GM19099 (cell line): Measurements from ENCODE around the gene RREB1.
A peak's percentile ranks its signal among the peaks of the same experiment; 100 is the strongest.

Source experiments
- POLR2A ChIP-seq: IDR thresholded peaks from 3 replicates; pipeline ENCODE4 v1.6.1; 2011; ENCODE audit warnings: low read depth; ENCODE audit not compliant: insufficient read length; ENCODE audit errors: extremely low read depth

The RREB1 gene

DNA sequence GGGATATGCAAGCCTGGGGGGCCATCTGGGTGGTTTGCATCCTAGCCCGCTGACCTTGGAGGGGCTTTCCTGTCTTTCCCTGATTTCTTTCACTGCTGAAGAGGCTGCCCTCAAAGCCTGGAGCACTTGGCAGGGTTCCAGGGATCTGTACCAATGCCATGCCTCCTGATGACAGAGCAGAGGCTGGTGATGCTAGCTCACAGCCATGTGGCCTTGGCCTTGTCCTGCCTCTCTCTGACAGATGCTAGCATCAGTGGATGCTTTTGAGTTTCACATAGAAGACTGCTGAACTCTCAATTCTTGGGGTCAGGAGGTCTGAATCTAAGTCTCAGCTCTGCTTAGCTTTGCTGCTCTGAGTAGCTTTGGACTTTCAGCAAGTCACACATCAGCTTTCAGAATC, 21.9 kb upstream of the RREB1 start:
- TF ChIP-seq POLR2A: no peak

DNA sequence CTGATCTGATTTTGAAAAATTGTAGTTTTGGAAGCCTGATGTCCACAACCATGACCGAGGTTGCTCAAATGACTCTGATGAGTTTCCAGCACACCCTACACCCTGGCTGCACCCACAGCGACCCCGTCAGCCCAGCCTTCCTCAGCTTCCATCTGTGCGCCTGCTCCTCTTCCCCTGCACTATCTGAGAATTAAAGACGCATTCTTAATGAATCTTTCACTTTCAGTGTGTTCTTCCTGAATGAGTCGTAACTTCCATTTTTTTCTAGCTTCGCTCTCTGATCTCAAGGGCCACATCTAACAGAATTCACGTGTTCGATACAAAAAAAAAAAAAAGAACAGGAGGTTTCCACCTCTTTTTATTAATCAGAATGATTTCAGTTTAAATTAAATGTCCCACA, 21.3 kb upstream of the RREB1 start:
- TF ChIP-seq POLR2A: no peak

GRCh38 chr6:7087066-7087465, 20.7 kb upstream of the RREB1 start:
- TF ChIP-seq POLR2A: no peak

GRCh38 chr6:7087491-7087979, 20.2 kb upstream of the RREB1 start:
- no peak for TF ChIP-seq POLR2A

DNA sequence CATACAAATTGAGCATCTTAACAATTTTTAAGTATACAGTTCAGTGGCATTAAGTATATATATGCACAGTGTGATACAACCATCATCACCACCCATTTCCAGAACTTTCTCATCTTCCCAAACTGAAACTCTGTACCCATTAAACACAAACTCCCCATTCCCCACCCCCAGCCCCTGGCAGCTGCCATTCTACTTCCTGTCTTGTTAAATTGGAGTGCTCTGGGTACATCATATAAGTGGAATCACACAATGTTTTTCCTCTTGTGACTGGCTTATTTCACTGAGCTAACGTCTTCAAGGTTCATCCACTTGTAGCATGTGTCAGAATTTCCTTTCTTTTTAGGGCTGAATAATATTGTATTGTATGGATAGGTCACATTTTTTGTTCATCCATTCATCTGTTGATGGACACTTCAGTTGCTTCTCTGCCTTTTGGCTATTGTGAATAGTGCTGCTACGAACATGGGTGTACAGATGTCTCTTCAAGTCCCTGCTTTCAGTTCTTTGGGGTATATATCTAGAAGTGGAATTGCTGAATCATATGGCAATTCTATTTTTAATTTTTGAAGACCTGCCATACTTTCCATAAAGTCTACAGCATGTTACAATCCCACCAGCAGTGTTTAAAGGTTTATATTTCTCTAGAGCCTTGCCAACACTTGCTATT, 19.6 kb upstream of the RREB1 start:
- no peak for TF ChIP-seq POLR2A

- TF ChIP-seq POLR2A: no peak
Measured at GRCh38 chr6:7098993-7099392, 8.8 kb upstream of the RREB1 start.

- no peak for TF ChIP-seq POLR2A
Measured at GRCh38 chr6:7100072-7100752, 7.5 kb upstream of the RREB1 start.

GRCh38 chr6:7100753-7101081, 7.0 kb upstream of the RREB1 start:
- no peak for TF ChIP-seq POLR2A

GRCh38 chr6:7101290-7101689, 6.5 kb upstream of the RREB1 start:
- TF ChIP-seq POLR2A: no peak

DNA sequence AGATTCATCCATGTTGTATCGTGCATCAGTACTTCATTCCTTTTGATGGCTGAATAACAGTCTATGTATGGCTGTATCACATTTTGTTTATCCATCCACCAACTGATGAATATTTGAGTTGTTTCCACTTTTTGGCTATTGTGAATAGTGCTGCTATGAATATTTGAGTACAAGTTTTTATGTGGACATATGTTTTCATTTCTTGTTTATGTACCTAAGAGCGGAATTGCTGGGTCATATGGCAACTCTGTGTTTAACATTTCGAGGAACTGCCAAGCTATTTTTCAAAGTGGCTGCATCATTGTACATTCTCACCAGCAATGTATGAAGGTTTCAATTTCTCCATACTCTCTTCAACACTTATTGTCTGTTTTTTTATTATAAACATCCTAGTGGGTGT, 3.0 kb upstream of the RREB1 start:
- TF ChIP-seq POLR2A: no peak

GRCh38 chr6:7106215-7106751, 1.5 kb upstream of the RREB1 start:
- no peak for TF ChIP-seq POLR2A

DNA sequence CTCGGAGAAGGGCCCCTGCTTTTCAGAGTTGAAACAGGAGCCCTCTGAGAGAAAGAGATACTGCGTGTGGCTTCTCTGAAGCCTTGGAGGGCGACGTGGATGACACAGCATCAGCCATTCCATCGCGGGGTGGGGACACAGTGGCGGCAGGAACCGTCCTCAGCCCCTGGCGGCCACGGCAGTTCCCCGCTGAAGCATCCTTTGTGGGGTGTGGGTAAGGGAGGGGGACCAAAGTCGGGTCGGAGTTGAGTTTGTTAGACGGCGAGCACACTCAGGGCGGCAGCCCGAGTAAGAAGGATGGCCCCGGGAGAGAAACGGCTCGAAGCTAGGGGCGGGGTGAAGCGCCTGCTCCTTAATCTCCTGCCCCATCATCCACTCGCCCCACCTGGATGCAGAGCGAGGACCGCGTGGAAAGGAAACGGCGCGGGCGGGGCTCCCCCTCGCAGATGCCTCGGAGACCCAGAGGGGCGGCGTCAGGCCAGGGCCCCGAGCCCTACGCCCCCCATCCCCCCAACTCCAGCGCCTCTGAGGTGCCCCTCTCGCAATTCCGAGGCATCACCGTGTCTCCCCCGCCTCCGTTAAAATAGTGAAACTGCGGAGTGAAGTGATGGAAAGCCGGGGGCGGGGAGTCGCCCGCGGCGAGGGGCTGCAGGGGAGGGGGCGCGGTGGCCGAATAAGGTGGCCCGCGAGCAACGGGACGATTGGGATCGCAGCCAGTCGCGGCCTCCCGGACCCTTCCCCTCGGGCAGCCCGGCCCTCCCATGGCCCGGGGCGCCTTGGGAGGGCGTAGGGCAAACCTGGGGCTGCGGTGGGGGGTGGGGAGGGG, 796 bp upstream of the RREB1 start:
- TF ChIP-seq POLR2A: peak; percentile 18

DNA sequence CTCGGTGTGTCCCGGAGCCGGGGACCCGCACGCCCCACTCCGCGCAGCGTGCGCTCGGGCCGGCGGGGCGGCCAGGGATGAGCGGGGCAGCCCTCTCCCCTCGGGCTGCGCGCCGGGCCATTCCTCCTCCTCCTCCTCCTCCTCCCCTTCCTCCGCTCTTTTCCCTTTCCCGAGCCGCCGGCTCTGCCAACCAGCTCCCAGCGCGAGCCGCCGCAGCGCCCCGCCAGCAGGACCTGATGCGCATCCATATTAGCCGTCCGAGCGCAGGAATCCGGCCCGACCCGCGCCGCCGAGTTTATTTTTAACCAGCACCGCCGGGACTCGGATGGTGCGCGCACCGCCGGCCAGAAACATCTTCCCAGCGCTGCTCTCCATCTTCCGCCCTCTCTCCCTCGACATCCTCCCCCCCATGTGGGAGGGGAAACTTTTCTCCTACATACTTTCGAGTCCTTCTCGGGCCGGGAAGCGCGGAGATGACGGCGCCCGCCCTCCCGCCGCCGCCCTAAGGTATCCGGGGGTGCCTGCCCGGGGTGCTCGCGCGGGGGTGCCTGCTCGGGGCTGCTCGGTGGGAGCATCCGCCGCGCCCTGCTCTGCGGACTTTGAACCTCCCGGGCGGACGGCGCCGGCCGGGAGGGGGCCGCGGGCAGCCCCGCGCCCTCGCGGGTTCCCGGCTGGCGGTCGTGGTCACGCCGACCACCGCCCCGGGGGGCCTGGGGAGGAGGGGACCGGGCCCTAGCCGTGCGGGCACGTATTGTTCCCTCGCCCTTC, 619 bp downstream of the RREB1 start:
- TF ChIP-seq POLR2A: peak; percentile 10

DNA sequence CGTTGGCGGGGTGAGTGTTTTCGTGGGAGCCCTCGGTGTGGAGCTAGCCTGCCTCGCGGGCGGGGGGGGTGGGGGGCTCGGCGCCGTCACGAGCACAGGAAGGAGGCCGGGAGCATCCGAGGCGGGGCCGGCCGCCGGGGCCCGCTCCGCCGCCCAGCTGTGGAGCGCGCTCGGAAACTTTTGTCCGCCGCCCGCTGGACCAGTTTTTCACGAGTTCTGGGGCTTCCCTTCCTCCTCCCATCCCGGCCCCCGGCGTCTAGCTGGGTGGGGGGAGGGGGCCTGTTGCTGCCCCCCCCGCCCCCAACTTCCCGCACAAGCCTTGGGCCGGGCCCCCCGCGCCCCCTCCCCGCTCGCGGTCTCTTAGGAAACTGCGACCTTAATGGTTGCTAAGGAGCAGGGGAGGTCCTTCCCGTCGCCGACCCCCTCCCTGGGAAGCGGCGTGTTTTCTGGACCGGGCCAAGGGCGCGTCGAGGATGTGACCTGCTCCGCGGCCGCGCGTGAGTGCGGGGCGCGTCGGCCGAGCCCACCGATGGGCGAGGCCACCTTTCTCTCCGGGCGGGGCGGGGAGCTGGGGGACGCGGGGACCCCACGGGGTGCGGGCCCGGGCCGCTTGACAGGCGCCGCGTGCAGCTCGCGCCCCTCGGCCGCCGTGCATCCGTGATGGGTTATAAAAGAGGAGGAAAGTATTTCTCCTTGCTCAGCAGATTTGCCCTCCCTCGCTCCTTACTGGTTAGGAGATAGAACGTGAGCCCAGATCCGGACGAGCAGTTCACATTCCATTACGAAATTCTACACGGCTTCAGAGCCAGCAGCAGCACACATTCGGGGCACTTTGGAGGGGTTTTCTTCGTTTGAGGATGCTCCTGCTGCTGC, 1.4 kb downstream of the RREB1 start:
- peak; percentile 4 for TF ChIP-seq POLR2A
